TTC549 (cell line): ENCODE results near the gene HAS3.

Experiments used
- FAIRE-seq: peaks from 2 replicates; lab custom pipeline; 2012; peaks lifted over from hg19 to GRCh38; lab: Jason Lieb, UNC

Gene HAS3

GRCh38 chr16:69089091-69089910 lies 16.2 kb upstream of the HAS3 start:
- FAIRE-seq = no peak

GRCh38 chr16:69093974-69094373 lies 11.5 kb upstream of the HAS3 start:
- FAIRE-seq = no peak

- FAIRE-seq = no peak
Observed at GRCh38 chr16:69094501-69094900, 11.0 kb upstream of the HAS3 start.

DNA sequence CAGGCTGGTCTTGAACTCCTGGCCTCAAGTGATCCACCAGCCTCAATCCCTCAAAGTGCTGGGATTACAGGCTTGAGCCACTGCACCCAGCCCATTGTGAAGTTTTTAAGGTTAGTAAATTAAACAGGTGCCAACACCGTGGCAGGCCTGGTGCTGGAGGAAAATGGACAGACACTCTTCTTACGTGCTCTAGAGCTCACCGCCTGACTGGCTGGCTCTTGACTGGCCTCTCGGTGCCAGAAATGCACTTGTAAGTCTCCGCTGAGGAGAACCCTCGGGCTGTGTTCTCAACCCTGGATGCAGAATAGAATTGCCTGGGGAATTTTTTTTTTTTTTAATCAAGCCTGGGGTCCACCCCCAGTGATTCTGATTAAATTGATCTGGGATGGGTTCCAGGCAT lies 10.3 kb upstream of the HAS3 start:
- FAIRE-seq = no peak

DNA sequence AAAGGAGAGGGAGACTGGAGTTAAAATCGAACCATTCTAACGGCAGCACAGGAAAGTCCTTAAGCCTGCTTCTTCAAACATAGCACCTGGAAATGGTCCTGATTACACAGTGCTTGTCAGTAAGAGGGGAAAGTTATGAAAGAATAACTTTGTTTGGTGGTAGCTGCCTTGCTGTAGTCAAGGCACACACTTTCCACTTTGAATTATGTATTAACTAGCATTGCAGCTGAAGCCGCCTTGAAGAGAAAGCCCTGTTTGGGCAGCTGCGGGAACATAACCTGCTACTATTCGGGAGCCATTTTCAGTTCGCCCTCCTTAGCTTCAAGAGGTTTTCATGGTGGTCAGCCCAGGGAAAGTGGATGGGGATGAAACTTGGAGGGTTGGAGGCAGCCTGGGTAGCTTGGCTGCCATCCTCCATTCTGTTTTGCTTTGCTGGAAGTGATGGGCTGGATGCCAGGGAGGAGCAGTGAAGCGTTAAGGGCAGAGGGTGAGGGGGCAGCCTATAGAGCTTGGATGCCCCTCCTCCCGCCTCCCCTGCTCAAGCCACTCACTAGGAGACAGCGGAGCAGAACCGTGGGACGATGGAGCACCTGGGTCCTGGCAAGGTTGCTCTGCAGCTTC lies 5.3 kb upstream of the HAS3 start:
- FAIRE-seq = no peak

DNA sequence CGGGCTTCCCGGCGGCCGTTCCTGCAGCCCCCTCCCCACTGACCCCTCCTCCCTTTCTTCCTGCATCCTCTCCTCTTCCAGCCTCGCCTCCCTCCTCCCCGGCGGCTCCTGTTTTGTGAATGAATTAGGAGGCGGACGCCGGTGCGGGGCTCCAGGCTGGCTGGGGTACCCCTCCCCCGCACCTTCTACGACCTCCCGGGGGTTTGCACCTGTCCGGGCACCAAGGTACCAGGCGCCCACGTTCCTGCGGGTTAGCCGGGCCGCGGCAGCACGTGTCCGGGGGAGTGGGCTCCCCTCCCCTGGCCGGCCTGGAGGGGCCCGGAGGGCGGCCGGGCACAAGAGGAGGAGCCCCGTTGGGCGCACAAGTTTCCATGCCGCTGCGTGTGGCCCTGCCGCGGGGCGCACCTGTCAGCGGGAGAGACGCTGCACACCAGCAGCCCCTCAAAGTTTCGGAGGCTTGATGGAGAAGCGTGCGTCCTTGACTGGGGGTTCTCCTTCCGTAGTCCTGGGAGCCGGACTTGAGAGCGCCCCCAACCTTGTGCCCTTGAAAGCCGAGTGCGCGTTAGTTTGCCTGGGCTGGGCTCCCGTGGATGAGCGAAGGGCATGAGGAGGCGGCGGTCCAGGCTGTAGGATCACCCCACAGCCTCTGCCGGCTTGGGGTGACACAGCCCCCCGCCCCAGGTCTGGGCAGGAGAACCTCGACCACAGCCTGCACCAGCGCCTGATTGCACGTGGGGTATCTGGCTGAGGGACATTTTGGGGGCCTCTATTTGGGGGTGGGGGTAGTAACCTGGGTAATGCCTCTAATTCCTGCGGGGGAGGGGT lies 1.2 kb downstream of the HAS3 start:
- FAIRE-seq = no peak

DNA sequence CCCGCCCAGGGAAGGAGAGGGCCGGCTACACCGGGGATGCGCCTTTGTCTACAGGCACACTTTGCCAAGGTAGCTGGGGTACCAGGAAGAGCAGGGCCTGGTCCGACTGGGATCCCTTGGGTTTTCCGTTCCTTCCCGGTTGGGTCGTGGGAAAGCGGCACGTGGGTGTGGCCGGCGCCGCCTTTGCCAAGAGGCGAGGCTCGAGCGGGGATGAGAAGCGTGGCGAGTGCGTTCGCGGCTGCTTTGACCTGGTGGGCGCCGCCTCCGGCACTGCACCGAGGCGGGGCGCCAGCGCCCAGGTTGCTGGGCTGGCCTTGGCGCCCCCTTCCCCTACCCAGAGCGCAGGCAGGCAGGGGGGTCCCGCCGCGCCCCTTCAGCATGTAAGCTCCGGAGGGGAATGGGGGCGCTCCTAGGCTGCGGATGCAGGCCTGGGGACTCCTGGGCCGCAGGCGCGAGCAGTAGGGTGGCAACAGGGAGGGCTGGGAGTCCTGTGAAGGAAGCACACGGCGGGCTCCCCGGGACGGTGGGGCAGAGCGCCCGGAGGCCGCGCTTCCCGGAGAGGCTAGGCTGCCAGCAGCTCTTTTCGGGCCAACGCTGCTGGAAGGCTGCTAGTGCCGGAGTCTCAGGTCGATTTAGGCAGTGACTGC lies 2.0 kb downstream of the HAS3 start:
- no peak for FAIRE-seq

GRCh38 chr16:69108064-69108904 lies 2.8 kb downstream of the HAS3 start:
- no peak for FAIRE-seq

GRCh38 chr16:69108905-69109252 lies 3.4 kb downstream of the HAS3 start:
- FAIRE-seq = no peak

DNA sequence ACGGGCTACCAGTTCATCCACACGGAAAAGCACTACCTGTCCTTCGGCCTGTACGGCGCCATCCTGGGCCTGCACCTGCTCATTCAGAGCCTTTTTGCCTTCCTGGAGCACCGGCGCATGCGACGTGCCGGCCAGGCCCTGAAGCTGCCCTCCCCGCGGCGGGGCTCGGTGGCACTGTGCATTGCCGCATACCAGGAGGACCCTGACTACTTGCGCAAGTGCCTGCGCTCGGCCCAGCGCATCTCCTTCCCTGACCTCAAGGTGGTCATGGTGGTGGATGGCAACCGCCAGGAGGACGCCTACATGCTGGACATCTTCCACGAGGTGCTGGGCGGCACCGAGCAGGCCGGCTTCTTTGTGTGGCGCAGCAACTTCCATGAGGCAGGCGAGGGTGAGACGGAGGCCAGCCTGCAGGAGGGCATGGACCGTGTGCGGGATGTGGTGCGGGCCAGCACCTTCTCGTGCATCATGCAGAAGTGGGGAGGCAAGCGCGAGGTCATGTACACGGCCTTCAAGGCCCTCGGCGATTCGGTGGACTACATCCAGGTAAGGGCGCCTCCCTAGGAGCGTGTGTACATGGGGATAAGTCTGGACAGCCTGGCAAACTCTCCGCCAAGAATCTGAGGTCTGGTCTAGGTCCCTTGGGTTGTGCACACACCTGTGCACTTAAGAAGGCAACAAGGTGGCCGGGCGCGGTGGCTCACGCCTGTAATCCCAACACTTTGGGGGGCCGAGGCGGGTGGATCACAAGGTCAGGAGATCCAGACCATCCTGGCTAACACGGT lies 4.2 kb downstream of the HAS3 start:
- FAIRE-seq = no peak

GRCh38 chr16:69110406-69110805 lies 5.0 kb downstream of the HAS3 start:
- no peak for FAIRE-seq

- FAIRE-seq = no peak
Observed at GRCh38 chr16:69111216-69111875, 5.9 kb downstream of the HAS3 start.

GRCh38 chr16:69111876-69112230 lies 6.4 kb downstream of the HAS3 start:
- FAIRE-seq = no peak

DNA sequence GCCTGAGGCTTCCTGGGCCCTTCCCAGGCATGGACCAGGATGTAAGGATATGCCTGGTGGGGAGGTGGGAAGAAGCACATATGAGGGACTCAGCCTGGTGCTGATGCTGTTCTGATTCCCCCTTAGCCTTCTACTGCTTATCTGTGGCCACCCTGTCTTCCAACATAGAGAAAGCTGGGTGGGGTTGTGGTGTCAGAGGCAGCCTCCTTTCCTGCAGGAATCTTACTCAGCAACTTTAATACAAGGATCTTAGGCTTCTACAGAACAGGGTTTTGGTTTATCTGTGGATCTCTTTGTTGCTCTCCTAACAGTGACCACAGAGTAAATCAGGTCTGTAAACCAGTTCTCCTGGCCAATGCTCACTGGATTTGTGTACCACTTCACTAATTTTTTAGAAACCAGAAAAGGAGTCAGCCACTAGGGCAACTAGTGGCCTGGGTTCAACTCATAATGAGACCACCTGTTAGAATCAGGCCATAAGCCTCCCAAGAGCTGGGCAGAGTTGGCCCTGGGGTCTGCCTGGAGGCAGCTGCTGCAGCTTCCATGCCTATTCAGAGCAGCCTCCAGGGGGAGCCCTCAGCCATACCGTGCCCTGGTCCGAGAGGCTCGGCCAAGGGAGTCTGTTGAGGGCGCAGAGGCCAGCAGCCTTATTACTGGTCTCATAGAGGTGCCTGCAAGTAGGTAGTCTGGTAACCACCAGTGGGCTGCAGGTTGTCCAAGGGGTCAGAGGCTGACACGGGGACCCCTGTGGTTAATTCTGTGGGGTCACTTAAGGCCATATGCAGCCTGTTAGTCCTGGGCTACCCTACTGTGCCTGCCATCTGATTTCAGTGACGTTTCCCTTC lies 7.1 kb downstream of the HAS3 start:
- no peak for FAIRE-seq

- no peak for FAIRE-seq
Observed at GRCh38 chr16:69113216-69113615, 7.8 kb downstream of the HAS3 start.

GRCh38 chr16:69114346-69114975 lies 9.0 kb downstream of the HAS3 start:
- FAIRE-seq = no peak

DNA sequence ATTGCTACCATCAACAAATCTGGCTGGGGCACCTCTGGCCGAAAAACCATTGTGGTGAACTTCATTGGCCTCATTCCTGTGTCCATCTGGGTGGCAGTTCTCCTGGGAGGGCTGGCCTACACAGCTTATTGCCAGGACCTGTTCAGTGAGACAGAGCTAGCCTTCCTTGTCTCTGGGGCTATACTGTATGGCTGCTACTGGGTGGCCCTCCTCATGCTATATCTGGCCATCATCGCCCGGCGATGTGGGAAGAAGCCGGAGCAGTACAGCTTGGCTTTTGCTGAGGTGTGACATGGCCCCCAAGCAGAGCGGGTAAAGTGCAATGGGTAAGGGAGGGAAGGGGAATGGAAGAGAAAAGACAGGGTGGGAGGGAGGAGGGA lies 9.5 kb downstream of the HAS3 start:
- FAIRE-seq = no peak

- no peak for FAIRE-seq
Observed at GRCh38 chr16:69115361-69115760, 9.9 kb downstream of the HAS3 start.

- no peak for FAIRE-seq
Observed at GRCh38 chr16:69115837-69116236, 10.4 kb downstream of the HAS3 start.
